Panc1 (cell line): ENCODE measurements around the gene HSBP1.

Experiments used
- CTCF ChIP-seq: fragments of 450-650 bp; IDR thresholded peaks from 2 replicates; pipeline ENCODE4 v1.5.1; 2017; ENCODE audit warnings: mild to moderate bottlenecking
- REST ChIP-seq, 2 experiments: IDR thresholded peaks; 2 replicates each; pipeline ENCODE4 v1.6.1; 2011 to 2012; ENCODE audit warnings: low read depth in 2 of 2, control low read depth in 1 of 2, low read length in 1 of 2, mild to moderate bottlenecking in 1 of 2, moderate library complexity in 1 of 2; ENCODE audit not compliant: insufficient read depth in 1 of 2
- SIN3A ChIP-seq: IDR thresholded peaks from 2 replicates; pipeline ENCODE4 v1.6.1; 2012; ENCODE audit warnings: low read depth, mild to moderate bottlenecking, low read length, moderate library complexity, borderline replicate concordance; ENCODE audit not compliant: insufficient read depth

- TF ChIP-seq CTCF (no peak), REST (IDR thresholded peaks at IDR 0.05; ENCODE audit: insufficient read depth in 1 of 2, low read depth in 2 of 2, low read length in 1 of 2) (no peak), SIN3A (no peak)
Measured at GRCh38 chr16:83771306-83771942, 36.4 kb upstream of the HSBP1 start.
